HTERT RPE-1 (cell line): ENCODE measurements around the gene STRBP.
"Not testable (repeated sequence)": the region's sequence is repeated elsewhere in the genome, so short reads cannot be mapped to it uniquely, and the experiment has no call there.

Experiments
- in situ Hi-C: fragments of 300-500 bp; cut with MboI; formaldehyde crosslinking; loops from 4 replicates; pipeline ENCODE4 v1.14.3; 2020; ENCODE audit warnings: low sequenced_read_pairs

Gene STRBP

DNA sequence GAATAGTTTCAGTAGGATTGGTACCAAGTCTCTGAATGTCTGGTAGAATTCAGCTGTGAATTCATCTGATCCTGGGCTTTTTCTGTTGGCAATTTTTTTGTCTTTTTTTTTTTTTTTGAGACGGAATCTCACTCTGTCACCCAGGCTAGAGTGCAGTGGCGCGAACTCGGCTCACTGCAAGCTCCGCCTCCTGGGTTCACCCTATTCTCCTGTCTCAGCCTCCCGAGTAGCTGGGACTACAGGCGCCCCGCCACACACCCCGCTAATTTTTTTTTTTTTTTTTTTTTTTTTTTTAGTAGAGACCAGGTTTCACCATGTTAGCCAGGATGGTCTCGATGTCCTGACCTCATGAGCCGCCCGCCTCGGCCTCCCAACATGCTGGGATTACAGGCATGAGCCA lies 67.9 kb downstream of the STRBP start:
- in situ Hi-C loops = not testable (repeated sequence)

DNA sequence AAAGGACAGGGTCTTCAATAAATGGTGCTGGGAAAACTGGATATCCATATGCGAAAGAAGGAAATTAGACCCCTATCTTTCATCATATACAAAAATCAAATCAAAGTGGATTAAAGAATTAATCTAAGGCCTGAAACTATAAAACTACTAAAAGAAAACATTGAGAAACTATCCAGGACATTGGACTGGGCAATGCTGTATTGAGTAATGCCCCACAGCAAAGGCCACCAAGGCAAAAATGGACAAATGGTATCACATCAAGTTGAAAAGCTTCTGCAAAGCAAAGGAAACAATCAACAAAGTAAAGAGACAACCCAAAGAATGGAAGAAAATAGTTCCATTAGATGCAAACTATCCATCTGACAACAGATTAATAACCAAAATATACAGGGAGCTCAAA lies 72.3 kb downstream of the STRBP start:
- in situ Hi-C loops = no loop called here

DNA sequence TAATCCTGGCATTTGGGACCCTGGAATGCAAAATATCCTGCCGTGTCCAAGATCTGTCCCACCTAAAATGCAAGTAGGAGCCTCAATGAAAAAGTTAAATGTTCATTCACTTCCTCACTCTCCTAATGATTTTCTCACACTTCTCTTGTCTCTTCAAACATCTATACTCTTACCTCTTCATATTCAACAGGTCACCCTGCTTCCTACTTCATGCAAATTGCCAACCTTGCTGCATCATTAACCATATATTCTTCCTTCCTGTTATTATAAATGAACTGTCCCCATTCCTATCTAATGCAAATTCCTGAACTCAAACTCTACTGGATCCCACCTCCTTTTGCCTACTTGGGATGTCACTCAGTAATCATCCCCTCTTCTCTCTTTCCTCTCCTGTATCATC lies 74.4 kb downstream of the STRBP start:
- in situ Hi-C loops = no loop called here

DNA sequence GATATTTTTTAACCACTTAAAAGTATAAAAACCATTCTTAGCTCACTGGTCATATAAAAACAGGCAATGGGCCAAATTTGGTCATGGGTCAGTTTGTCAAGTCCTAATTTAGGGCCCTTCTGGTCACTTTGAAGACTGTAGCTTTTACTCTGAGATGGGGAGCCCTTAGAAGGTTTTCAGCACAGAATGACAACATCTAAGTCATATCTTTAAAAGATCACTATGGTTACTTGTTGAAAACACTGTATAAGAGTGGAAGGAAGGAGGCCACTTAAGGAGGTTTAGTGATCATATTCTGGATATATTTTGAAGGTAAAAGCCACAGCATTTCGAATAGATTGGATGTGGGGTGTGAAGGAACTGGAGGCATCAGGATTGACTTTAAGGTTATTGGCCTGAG lies 76.7 kb downstream of the STRBP start:
- in situ Hi-C loops = no loop called here

DNA sequence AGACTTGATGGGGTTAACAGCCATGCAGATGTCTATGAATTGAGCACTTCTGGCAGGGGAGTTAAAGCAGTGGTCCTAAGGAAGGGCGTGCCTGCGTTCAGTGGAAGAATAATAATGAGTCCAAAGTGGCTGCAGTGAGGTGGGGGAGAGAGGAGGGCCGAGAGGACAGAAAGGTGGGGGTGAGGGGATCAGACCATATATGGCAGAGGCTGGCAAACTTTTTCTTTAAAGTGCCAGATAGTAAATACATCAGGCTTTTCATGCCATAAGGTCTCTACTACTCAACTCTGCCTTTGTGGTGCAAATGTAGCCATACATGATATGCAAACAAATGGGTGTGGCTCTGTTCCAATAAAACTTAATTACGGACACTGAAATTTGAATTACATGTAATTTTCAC lies 77.1 kb downstream of the STRBP start:
- in situ Hi-C loops = no loop called here

- in situ Hi-C loops = no loop called here
These were observed 81.3 kb downstream of the STRBP start for GRCh38 chr9:123187131-123187530.

GRCh38 chr9:123186029-123186428 lies 82.4 kb downstream of the STRBP start:
- in situ Hi-C loops = not testable (repeated sequence)

- in situ Hi-C loops = no loop called here
These were observed 91.4 kb downstream of the STRBP start for GRCh38 chr9:123176949-123177348.

DNA sequence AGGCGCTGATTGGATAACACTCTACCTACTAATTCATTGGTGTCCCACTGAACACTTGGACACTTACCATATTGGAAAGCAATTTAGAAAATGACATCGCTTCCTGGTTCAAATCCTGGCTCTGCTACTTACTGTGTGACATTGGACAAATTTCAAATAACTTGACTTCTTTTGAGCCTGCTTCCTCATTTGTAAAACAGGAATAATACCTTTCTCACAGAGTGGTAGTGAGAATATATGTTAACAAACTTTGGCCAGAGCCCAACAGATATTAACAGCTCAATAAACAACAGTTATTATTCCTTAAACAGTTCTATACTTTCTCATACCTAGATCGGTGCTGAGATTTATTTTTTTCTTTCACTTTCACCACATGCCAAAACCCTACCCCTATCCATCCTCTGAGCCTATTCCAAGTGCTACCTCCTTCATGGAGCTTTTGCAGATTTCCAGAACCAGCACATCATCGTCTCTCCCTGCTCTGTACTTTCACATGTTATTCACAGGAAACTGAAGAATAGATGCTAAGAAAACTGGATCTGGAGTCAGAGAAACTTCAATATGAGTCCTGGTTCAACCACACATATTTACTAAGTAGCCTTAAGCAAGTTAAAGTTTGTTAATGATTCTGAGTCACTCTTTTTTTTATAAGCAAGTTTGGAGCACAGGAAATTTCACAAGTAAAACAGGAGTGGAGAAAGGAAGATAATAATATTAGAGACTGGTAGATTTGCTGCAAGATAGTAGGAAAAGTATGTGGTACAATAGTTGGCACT lies 92.3 kb downstream of the STRBP start:
- in situ Hi-C loops = no loop called here

GRCh38 chr9:123174887-123175518 lies 93.4 kb downstream of the STRBP start:
- in situ Hi-C loops = no loop called here

- in situ Hi-C loops = no loop called here
These were observed 94.3 kb downstream of the STRBP start for GRCh38 chr9:123174079-123174478.

DNA sequence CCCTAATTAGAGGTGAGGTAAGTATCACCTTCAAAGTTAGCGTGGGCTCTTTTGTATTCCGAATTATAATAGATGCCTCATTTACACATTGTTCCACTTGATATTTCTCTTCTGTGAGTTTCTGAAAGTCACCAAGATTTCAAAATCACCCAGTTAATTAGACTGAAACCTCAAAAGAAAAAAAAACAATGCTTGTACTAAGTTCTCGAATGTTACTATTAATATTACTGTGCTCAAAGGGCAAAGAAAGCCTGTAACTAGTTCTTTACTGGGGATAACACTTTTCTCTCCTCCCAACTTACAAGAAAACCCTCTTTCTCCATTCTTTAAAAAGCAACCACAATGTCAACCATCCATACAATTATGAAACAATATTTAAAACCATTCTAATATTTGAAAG lies 98.5 kb downstream of the STRBP start:
- in situ Hi-C loops = no loop called here

GRCh38 chr9:123168586-123168985 lies 99.8 kb downstream of the STRBP start:
- in situ Hi-C loops = no loop called here

DNA sequence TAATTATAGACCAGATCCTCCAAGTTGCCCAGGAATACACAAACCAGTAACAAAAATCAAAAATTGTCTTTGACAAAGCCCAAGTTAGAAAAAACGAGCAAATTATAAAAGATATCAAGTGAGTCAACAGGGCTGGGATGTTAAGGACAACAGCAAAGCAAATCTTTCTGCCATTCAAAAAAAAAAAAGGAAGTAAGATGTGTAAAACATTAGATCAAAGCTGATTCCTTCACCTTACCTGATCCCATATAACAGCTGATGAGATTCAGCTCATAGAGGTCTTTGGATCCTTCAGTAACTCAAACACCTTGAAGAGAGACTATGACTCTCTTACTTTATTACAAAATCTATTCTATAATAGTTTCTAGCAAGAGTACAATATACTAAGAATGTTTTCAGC lies 100.9 kb downstream of the STRBP start:
- in situ Hi-C loops = no loop called here

DNA sequence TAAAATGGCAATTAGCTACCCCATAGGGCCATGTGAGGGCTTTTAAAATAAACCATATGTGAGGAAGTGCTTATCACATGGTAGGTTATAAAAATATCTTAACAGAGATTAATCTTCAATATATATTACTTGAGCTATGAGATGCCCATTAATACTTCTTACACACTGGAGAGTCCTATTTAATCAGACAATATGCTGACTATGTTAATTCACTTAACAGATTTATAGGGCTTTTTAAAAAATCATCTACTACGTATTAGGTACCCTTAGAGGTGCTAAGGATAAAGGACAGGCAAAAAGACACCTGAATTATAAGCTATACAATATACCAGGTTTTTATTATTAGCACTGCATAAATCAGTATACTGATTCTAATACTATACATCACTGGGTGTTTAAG lies 102.6 kb downstream of the STRBP start:
- in situ Hi-C loops = no loop called here

GRCh38 chr9:123164285-123164684 lies 104.1 kb downstream of the STRBP start:
- in situ Hi-C loops = no loop called here

DNA sequence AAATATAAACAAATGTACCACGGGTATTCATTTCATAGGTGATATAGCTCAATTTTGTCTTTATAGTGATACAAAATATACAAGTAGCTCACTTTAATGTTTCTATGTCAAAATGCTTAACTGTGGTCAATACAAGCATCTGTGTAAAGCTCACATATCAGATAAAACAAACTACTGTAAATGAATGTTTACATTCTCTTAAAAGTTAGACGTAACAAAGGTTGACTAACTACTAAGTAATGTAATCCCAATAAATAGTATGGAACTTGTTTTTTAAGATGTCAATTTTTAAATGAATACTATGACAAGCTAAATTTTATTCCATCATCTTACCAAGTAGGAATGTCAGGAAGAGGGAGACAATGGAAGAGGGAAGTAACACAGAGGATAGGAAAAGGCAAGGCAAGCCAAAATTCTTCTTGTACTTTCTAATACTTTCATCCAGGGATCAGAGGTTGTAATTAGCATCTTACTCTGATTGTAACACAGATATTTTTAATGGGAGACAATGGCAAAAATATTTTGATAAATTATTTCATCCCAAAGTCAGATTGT lies 105.5 kb downstream of the STRBP start:
- in situ Hi-C loops = no loop called here

- in situ Hi-C loops = no loop called here
These were observed 106.0 kb downstream of the STRBP start for GRCh38 chr9:123162360-123162759.

GRCh38 chr9:123157221-123157620 lies 111.2 kb downstream of the STRBP start:
- in situ Hi-C loops = no loop called here

GRCh38 chr9:123150708-123151503 lies 117.5 kb downstream of the STRBP start:
- in situ Hi-C loops = no loop called here

GRCh38 chr9:123149067-123149466 lies 119.3 kb downstream of the STRBP start:
- in situ Hi-C loops = no loop called here

DNA sequence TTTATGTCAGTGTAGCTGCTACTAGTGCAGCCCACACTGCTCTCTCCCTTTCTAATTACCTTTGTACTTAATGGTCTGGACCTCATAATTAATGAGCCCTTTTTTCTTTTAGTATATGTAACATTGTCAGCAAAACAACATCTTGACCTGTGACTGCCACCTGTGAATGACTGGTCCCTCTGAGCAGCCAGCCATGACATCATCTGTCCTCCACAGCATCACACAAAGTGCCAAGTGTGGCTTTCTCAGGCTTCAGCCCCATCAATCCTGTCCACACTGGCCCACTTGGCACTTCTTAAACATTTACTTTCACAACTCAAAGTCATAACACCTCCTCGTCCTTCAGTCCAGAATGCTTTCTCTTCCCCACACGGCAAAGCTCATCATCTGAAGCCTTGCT lies 130.2 kb downstream of the STRBP start:
- in situ Hi-C loops = no loop called here
